ENCODE measurements around the gene OR6C75. TPM values are rescaled to one million over a fixed set of nuclear protein-coding genes. Genes with fewer than 3 reads are reported as not detected.
"Not testable (repeated sequence)": the region's sequence is repeated elsewhere in the genome, so short reads cannot be mapped to it uniquely, and the experiment has no call there.

OR6C75 gene
- not detected for total RNA-seq

- no peak for DNase-seq (ENCODE audit: low spot score)
Observed at GRCh38 chr12:55362675-55363074, at the start of gene OR6C75. Gene OR6C75 (plus strand): TSS chr12:55362975. CDS start chr12:55365111, 2,136 bp downstream.

GRCh38 chr12:55314043-55314442, 48.7 kb upstream of the OR6C75 start, which contains the start of gene OR6C1:
Gene OR6C1 (plus strand): TSS chr12:55314343. CDS start chr12:55320600, 6,257 bp downstream.
- DNase-seq (ENCODE audit: low spot score): no peak

- DNase-seq (ENCODE audit: low spot score): no peak
Observed at GRCh38 chr12:55320201-55320600, 42.6 kb upstream of the OR6C75 start.

GRCh38 chr12:55325801-55326200, 37.0 kb upstream of the OR6C75 start:
- DNase-seq (ENCODE audit: low spot score): not testable (repeated sequence)

GRCh38 chr12:55330446-55330845, 32.3 kb upstream of the OR6C75 start, which contains the start of gene OR6C3:
Gene OR6C3 (plus strand): TSS chr12:55330746. CDS start chr12:55331701, 955 bp downstream.
- DNase-seq (ENCODE audit: low spot score): no peak

GRCh38 chr12:55336002-55336401, 26.8 kb upstream of the OR6C75 start:
- DNase-seq (ENCODE audit: low spot score): no peak

- not testable (repeated sequence) for DNase-seq (ENCODE audit: low spot score)
Observed at GRCh38 chr12:55355338-55355737, 7.4 kb upstream of the OR6C75 start.

GRCh38 chr12:55365086-55365485, 2.3 kb downstream of the OR6C75 start:
- no peak for DNase-seq (ENCODE audit: low spot score)

- no peak for DNase-seq (ENCODE audit: low spot score)
Observed at GRCh38 chr12:55372521-55372920, 9.7 kb downstream of the OR6C75 start.

- no peak for DNase-seq (ENCODE audit: low spot score)
Observed at GRCh38 chr12:55385891-55386290, 23.1 kb downstream of the OR6C75 start.

- no peak for DNase-seq (ENCODE audit: low spot score)
Observed at GRCh38 chr12:55392032-55392795, 29.4 kb downstream of the OR6C75 start.

- DNase-seq (ENCODE audit: low spot score): no peak
Observed at GRCh38 chr12:55396326-55396725, 33.6 kb downstream of the OR6C75 start.

GRCh38 chr12:55400229-55400628, 37.5 kb downstream of the OR6C75 start, which contains the start of gene OR6C65:
Gene OR6C65 (plus strand): TSS chr12:55400529. CDS start chr12:55400529, 0 bp downstream.
- DNase-seq (ENCODE audit: low spot score): no peak

GRCh38 chr12:55407866-55408265, 45.1 kb downstream of the OR6C75 start:
- no peak for DNase-seq (ENCODE audit: low spot score)

- not testable (repeated sequence) for DNase-seq (ENCODE audit: low spot score)
Observed at GRCh38 chr12:55409133-55409532, 46.4 kb downstream of the OR6C75 start.

GRCh38 chr12:55412138-55412537, 49.4 kb downstream of the OR6C75 start:
- DNase-seq (ENCODE audit: low spot score): not testable (repeated sequence)

- not testable (repeated sequence) for DNase-seq (ENCODE audit: low spot score)
Observed at GRCh38 chr12:55413498-55414388, 51.0 kb downstream of the OR6C75 start.

GRCh38 chr12:55414396-55414823, 51.6 kb downstream of the OR6C75 start:
- DNase-seq (ENCODE audit: low spot score): not testable (repeated sequence)

- not testable (repeated sequence) for DNase-seq (ENCODE audit: low spot score)
Observed at GRCh38 chr12:55414889-55415288, 52.1 kb downstream of the OR6C75 start.

GRCh38 chr12:55416961-55417360, 54.2 kb downstream of the OR6C75 start:
- DNase-seq (ENCODE audit: low spot score): no peak

Data from ureter (tissue), 1 donor.